ENCODE measurements around the gene CCR3. TPM values are rescaled to one million over a fixed set of nuclear protein-coding genes. Genes with fewer than 3 reads are reported as not detected.

CCR3 gene
- total RNA-seq, 1 donor from 2014 or later: not detected

GRCh38 chr3:46218196-46218709 lies 24.0 kb upstream of the CCR3 start:
- FAIRE-seq (no peak), DNase-seq (ENCODE audit: low spot score in 2 of 2) (no peak)

- FAIRE-seq (no peak), DNase-seq (ENCODE audit: low spot score in 2 of 2) (no peak)
These were observed 20.9 kb upstream of the CCR3 start for GRCh38 chr3:46221391-46221790.

- FAIRE-seq: no peak
- DNase-seq (ENCODE audit: low spot score in 2 of 2): no peak
These were observed 20.3 kb upstream of the CCR3 start for GRCh38 chr3:46221938-46222337.

- DNase-seq (ENCODE audit: low spot score in 2 of 2): no peak
- no peak for FAIRE-seq
These were observed 19.7 kb upstream of the CCR3 start for GRCh38 chr3:46222435-46223161.

- DNase-seq (ENCODE audit: low spot score in 2 of 2) (no peak), FAIRE-seq (no peak)
These were observed 13.7 kb upstream of the CCR3 start for GRCh38 chr3:46228260-46229242.

- no peak for DNase-seq (ENCODE audit: low spot score in 2 of 2)
- FAIRE-seq: no peak
These were observed 10.9 kb upstream of the CCR3 start for GRCh38 chr3:46231323-46231722.

GRCh38 chr3:46233194-46233593 lies 9.1 kb upstream of the CCR3 start:
- FAIRE-seq (no peak), DNase-seq (ENCODE audit: low spot score in 2 of 2) (no peak)

GRCh38 chr3:46235425-46235824 lies 6.8 kb upstream of the CCR3 start:
- no peak for DNase-seq (ENCODE audit: low spot score in 2 of 2)
- no peak for FAIRE-seq

- FAIRE-seq: no peak
- DNase-seq (ENCODE audit: low spot score in 2 of 2): no peak
These were observed 5.8 kb upstream of the CCR3 start for GRCh38 chr3:46236294-46237054.

- no peak for FAIRE-seq
- no peak for DNase-seq (ENCODE audit: low spot score in 2 of 2)
These were observed 3.9 kb upstream of the CCR3 start for GRCh38 chr3:46238386-46238785.

GRCh38 chr3:46239301-46239938 lies 2.8 kb upstream of the CCR3 start:
- FAIRE-seq (no peak), DNase-seq (ENCODE audit: low spot score in 2 of 2) (no peak)

GRCh38 chr3:46239952-46240351 lies 2.3 kb upstream of the CCR3 start:
- no peak for DNase-seq (ENCODE audit: low spot score in 2 of 2)
- FAIRE-seq: no peak

GRCh38 chr3:46243560-46243959 lies 1.3 kb downstream of the CCR3 start:
- DNase-seq (ENCODE audit: low spot score in 2 of 2): no peak
- no peak for FAIRE-seq

GRCh38 chr3:46245146-46245545 lies 2.9 kb downstream of the CCR3 start:
- FAIRE-seq (no peak), DNase-seq (ENCODE audit: low spot score in 2 of 2) (no peak)

GRCh38 chr3:46252980-46253379 lies 10.7 kb downstream of the CCR3 start:
- FAIRE-seq: no peak
- no peak for DNase-seq (ENCODE audit: low spot score in 2 of 2)

GRCh38 chr3:46258525-46258924 lies 16.3 kb downstream of the CCR3 start:
- no peak for FAIRE-seq
- DNase-seq (ENCODE audit: low spot score in 2 of 2): no peak

- FAIRE-seq: no peak
These were observed 19.8 kb downstream of the CCR3 start for GRCh38 chr3:46261926-46262594.

GRCh38 chr3:46264002-46264401 lies 21.7 kb downstream of the CCR3 start:
- FAIRE-seq (no peak), DNase-seq (ENCODE audit: low spot score in 2 of 2) (no peak)

More at GRCh38 chr3:46261926-46262594, 19.8 kb downstream of the CCR3 start:
- no peak for DNase-seq (ENCODE audit: low spot score in 2 of 2)

GRCh38 chr3:46266598-46266997 lies 24.3 kb downstream of the CCR3 start:
- DNase-seq (ENCODE audit: low spot score in 2 of 2) (no peak), FAIRE-seq (no peak)

GRCh38 chr3:46269556-46269955 lies 27.3 kb downstream of the CCR3 start:
- FAIRE-seq: no peak
- DNase-seq (ENCODE audit: low spot score in 2 of 2): no peak

All from frontal cortex (tissue), 4 donors.